Psoas muscle (tissue), 8 donors: ENCODE measurements around the gene MAGEB4. TPM values are rescaled to one million over a fixed set of nuclear protein-coding genes. Genes with fewer than 3 reads are reported as not detected.

Source experiments
- ATAC-seq, 4 donors: fragments of 200-7000 bp; cut with Tn5 transposase; one replicate each; pipeline ENCODE4 v1.9.1; 2020; ENCODE audit warnings: moderate library complexity in 3 of 4, mild to moderate bottlenecking in 2 of 4
- DNase-seq, 2 donors: peaks; one replicate each; pipeline ENCODE4 v3.0.0-alpha.2; 2020
- H3K27ac ChIP-seq: fragments of 200-600 bp; one replicate; pipeline ENCODE4 v1.8.0; 2022
- H3K27me3 ChIP-seq, 3 donors: fragments of 200-600 bp in 1 of 3; one replicate each; pipeline versions ENCODE4 v1.6.1 to v1.8.0; 2013 to 2022; ENCODE audit warnings: low read length in 2 of 3, mild to moderate bottlenecking in 2 of 3, moderate library complexity in 1 of 3; ENCODE audit not compliant: insufficient read depth in 3 of 3
- H3K36me3 ChIP-seq, 2 donors: fragments of 200-600 bp in 1 of 2; one replicate each; pipeline versions ENCODE4 v1.6.1 to v1.8.0; 2013 to 2022; ENCODE audit warnings: low read depth in 1 of 2, mild to moderate bottlenecking in 1 of 2, moderate library complexity in 1 of 2; ENCODE audit not compliant: insufficient read depth in 1 of 2
- H3K4me1 ChIP-seq: fragments of 200-600 bp; one replicate; pipeline ENCODE4 v1.8.0; 2022
- H3K4me3 ChIP-seq: fragments of 200-600 bp; one replicate; pipeline ENCODE4 v1.8.0; 2022; ENCODE audit warnings: mild to moderate bottlenecking
- H3K9me3 ChIP-seq: fragments of 200-600 bp; one replicate; pipeline ENCODE4 v1.8.0; 2022
- CTCF ChIP-seq: fragments of 200-600 bp; IDR thresholded peaks from one replicate; pipeline ENCODE4 v1.8.0; 2022; ENCODE audit warnings: antibody characterized with exemption
- WGBS, 3 donors: extraction: QIAGEN DNeasy Blood & Tissue Kit; methylation state at CpG; one replicate each; pipeline versions ENCODE4 v1.1.6 to v1.1.7; 2013; 5-methylcytosine and 5-hydroxymethylcytosine counted together
- intact Hi-C, 2 donors: fragments of 100-400 bp; cut with DNase I; formaldehyde crosslinking; loops; one replicate each; pipeline versions ENCODE4 v1.11.0 to v1.14.2; 2022
- polyA plus RNA-seq, 3 donors: library from polyadenylated mRNA; stranded (reverse); fragments of 200-250 nt; gene quantifications; one replicate each; pipeline ENCODE4 v1.2.3, GENCODE V29; 2013
- total RNA-seq, 4 donors: library from RNA; stranded (reverse); fragmentation: NEBNext Ultra II Directional in 2 of 4; extraction: Animal tissue kit (Norgen Biotek cat#: 25700) in 2 of 4; gene quantifications; one replicate each; pipeline versions ENCODE4 v1.2.1 to v1.2.4, GENCODE V29; 2021 to 2023
- donor health status: healthy with polysubstance abuse.
- donor health status: DM: no; HTN: no; CAD: no; lungs with moderate emphysema.
- donor health status: Bipolar disorder and iron deficiency.
- donor health status: healthy.
- donor health status: DM: yes; HTN: yes; CAD: no.
- donor health status: DM: no; HTN: no; CAD: no.
- donor health status: DM: no; HTN: no; CAD: no.
- donor health status: DM: yes; HTN: yes; CAD: no.

The MAGEB4 gene
- total and polyA plus RNA-seq, 7 donors, result not detected

GRCh38 chrX:30259927-30260326 is 18.1 kb downstream of the MAGEB4 start:
- Histone ChIP-seq H3K9me3 (no peaks in the 10 kb centered on the region), H3K27ac (no peak overlapping the region), H3K4me3 (no peak overlapping the region), H3K4me1 (no peaks in the 10 kb centered on the region), H3K36me3 (no peaks in the 10 kb centered on the region), H3K27me3 (peaks cover 0 to 6% (median 0%) of the 10 kb centered on the region in 3 donors)
- no peak for TF ChIP-seq CTCF
- DNase-seq (no peak), ATAC-seq (no peak)
- intact Hi-C loops, result no loop called here
- WGBS, 3 donors, result 59 to 78% (median 64%) methylated on average over 2 of the region's 2 CpGs

- DNase-seq (no peak), ATAC-seq (no peak)
- H3K9me3 ChIP-seq, result no peaks in the 10 kb centered on the region
- no peak overlapping the region for H3K27ac ChIP-seq
- intact Hi-C loops, result no loop called here
- no peak overlapping the region for H3K4me3 ChIP-seq
- no peaks in the 10 kb centered on the region for H3K36me3 ChIP-seq
- peaks cover 0 to 6% (median 0%) of the 10 kb centered on the region in 3 donors for H3K27me3 ChIP-seq
- no peak for TF ChIP-seq CTCF
- no peaks in the 10 kb centered on the region for H3K4me1 ChIP-seq
Observed at GRCh38 chrX:30261012-30261411, 19.2 kb downstream of the MAGEB4 start.

GRCh38 chrX:30262763-30263162 is 21.0 kb downstream of the MAGEB4 start:
- DNase-seq, result no peak
- Histone ChIP-seq H3K4me1 (no peaks in the 10 kb centered on the region), H3K4me3 (no peak overlapping the region), H3K9me3 (no peaks in the 10 kb centered on the region), H3K27ac (no peak overlapping the region), H3K36me3 (no peaks in the 10 kb centered on the region), H3K27me3 (peaks cover 0 to 4% (median 0%) of the 10 kb centered on the region in 3 donors)
- ATAC-seq, result no peak
- no peak for TF ChIP-seq CTCF
- 70 to 78% (median 78%) methylated on average over 1 of the region's 1 CpG for WGBS, 3 donors
- intact Hi-C loops, result no loop called here

- no peak for TF ChIP-seq CTCF
- intact Hi-C loops, result no loop called here
- WGBS, 3 donors, result 79 to 91% (median 87%) methylated on average over 3 of the region's 3 CpGs
Observed at GRCh38 chrX:30270639-30271038, 28.8 kb downstream of the MAGEB4 start.

GRCh38 chrX:30275498-30275897 is 33.7 kb downstream of the MAGEB4 start:
- Histone ChIP-seq H3K27me3 (peaks cover 0 to 19% (median 0%) of the 10 kb centered on the region in 3 donors), H3K27ac (no peak overlapping the region), H3K4me3 (no peak overlapping the region), H3K9me3 (no peaks in the 10 kb centered on the region), H3K4me1 (no peaks in the 10 kb centered on the region), H3K36me3 (no peaks in the 10 kb centered on the region)
- ATAC-seq, result no peak
- peak; percentile 31 for TF ChIP-seq CTCF
- intact Hi-C loops, result loop anchor here in 1 of 2 donors (5.0 kb wide), 1 partner anchor 227 kb away; no protein-coding TSS in a partner anchor
- DNase-seq, result no peak
- 6 to 21% (median 8%) methylated on average over 1 of the region's 1 CpG for WGBS, 3 donors

More at GRCh38 chrX:30270639-30271038, 28.8 kb downstream of the MAGEB4 start:
- H3K9me3 ChIP-seq, result no peaks in the 10 kb centered on the region
- ATAC-seq, result no peak
- H3K4me3 ChIP-seq, result no peak overlapping the region
- DNase-seq, result no peak
- peaks cover 0 to 19% (median 0%) of the 10 kb centered on the region in 3 donors for H3K27me3 ChIP-seq
- H3K4me1 ChIP-seq, result no peaks in the 10 kb centered on the region
- no peaks in the 10 kb centered on the region for H3K36me3 ChIP-seq
- H3K27ac ChIP-seq, result no peak overlapping the region
